ENCODE results near the gene SLC38A8.

DNA sequence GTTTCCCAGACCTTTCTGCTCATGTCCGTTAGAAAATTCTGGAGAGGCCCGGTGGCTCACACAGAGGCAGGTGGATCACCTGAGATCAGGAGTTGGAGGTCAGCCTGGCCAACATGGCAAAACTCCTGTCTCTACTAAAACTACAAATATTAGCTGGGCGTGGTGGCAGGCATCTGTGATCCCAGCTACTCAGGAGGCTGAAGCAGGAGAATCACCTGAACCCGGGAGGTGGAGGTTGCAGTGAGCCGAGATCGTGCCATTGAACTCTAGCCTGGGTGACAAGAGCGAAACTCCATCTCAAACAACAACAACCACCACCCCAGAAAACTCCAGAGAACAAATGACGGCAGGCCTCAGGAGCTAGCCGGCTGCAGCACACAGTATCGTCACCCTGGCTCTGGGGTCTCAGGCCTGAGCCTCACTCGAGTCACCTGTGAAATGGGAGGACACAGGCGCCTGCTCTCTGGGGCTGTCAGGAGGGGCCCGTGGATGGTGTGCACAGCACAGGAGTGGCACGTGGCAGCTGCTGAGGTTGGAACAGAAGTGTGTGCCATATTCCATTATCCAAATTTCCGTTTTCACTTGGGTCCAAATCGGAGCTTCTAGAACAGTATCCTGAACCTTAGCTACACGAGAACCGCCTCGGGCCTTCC lies 3.3 kb upstream of the SLC38A8 start:
- no peak for TF ChIP-seq CTCF (IDR thresholded peaks at IDR 0.05)
- no peak for TF ChIP-seq POLR2AphosphoS5 (IDR thresholded peaks at IDR 0.05)
- TF ChIP-seq POLR2A (IDR thresholded peaks at IDR 0.05) = no peak
- no peak for TF ChIP-seq EP300 (IDR thresholded peaks at IDR 0.05)
